Thyroid gland (tissue), 4 donors: ENCODE data around the gene HDAC7.

ENCODE experiments used
- CTCF ChIP-seq, 6 experiments: fragments of 200-600 bp in 3 of 6; fragments of 450-650 bp in 3 of 6; sonication (generic) in 3 of 6; IDR thresholded peaks; one replicate each; pipeline ENCODE4 v1.5.1; 2016 to 2019; ENCODE audit warnings: antibody characterized with exemption in 6 of 6, mild to moderate bottlenecking in 2 of 6, inconsistent platforms in 1 of 6, moderate library complexity in 1 of 6
- POLR2A ChIP-seq, 2 donors: fragments of 450-650 bp; IDR thresholded peaks; one replicate each; pipeline ENCODE4 v1.6.1; 2017; ENCODE audit warnings: antibody characterized with exemption in 2 of 2, mild to moderate bottlenecking in 2 of 2, moderate library complexity in 1 of 2

GRCh38 chr12:47752552-47752951 lies 67.2 kb downstream of the HDAC7 start:
- TF ChIP-seq CTCF (IDR thresholded peaks at IDR 0.05) (no peak), POLR2A (IDR thresholded peaks at IDR 0.05) (no peak)
